ENCODE data around the gene STXBP1.

DNA sequence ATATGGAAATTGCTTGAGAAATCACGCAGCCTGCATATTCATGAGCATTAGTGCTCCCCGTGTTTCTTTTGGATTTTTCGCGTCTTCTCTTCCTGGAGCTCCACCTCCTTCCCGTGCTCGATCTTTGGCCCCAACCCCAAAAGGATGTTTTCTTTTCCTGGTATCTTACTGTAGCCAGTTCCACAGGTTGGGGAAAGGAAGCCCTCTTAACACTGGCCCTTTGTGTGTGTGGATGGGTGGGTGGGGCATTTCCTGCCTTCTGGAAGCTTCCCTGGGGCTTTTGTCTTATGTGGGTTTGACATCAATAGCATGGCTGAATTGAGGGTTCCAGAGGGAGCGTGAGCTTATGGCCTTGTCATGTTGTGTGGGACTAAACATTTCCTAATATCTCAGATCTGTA is 21.9 kb downstream of the STXBP1 start:
- TF ChIP-seq NCOA2 (CRISPR knock-in tag; IDR thresholded peaks at IDR 0.05), result no peak
- no peak for TF ChIP-seq SP1 (IDR thresholded peaks at IDR 0.05)
- no peak for TF ChIP-seq SP1 (CRISPR knock-in tag; IDR thresholded peaks at IDR 0.05)
- TF ChIP-seq, protein P1, sequence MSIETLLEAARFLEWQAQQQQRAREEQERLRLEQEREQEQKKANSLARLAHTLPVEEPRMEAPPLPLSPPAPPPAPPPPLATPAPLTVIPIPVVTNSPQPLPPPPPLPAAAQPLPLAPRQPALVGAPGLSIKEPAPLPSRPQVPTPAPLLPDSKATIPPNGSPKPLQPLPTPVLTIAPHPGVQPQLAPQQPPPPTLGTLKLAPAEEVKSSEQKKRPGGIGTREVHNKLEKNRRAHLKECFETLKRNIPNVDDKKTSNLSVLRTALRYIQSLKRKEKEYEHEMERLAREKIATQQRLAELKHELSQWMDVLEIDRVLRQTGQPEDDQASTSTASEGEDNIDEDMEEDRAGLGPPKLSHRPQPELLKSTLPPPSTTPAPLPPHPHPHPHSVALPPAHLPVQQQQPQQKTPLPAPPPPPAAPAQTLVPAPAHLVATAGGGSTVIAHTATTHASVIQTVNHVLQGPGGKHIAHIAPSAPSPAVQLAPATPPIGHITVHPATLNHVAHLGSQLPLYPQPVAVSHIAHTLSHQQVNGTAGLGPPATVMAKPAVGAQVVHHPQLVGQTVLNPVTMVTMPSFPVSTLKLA (IDR thresholded peaks at IDR 0.05), result no peak
- no peak for TF ChIP-seq CTCF (CRISPR knock-in tag; IDR thresholded peaks at IDR 0.05)
- TF ChIP-seq YY1 (IDR thresholded peaks at IDR 0.05; ENCODE audit: insufficient read depth, insufficient replicate concordance, low read depth, low read length), result no peak
- TF ChIP-seq SMC3 (IDR thresholded peaks at IDR 0.05; ENCODE audit: low read length), result no peak
- no peak for TF ChIP-seq SP2 (CRISPR knock-in tag; IDR thresholded peaks at IDR 0.05)
- TF ChIP-seq, protein P2, sequence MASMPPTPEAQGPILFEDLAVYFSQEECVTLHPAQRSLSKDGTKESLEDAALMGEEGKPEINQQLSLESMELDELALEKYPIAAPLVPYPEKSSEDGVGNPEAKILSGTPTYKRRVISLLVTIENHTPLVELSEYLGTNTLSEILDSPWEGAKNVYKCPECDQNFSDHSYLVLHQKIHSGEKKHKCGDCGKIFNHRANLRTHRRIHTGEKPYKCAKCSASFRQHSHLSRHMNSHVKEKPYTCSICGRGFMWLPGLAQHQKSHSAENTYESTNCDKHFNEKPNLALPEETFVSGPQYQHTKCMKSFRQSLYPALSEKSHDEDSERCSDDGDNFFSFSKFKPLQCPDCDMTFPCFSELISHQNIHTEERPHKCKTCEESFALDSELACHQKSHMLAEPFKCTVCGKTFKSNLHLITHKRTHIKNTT (CRISPR knock-in tag; IDR thresholded peaks at IDR 0.05), result no peak
- TF ChIP-seq SKIL (CRISPR knock-in tag; IDR thresholded peaks at IDR 0.05; ENCODE audit: borderline replicate concordance), result no peak

All from HepG2 (cell line).